Chondrocyte (in vitro differentiated cells): Measurements from ENCODE around the gene ADAMTS13. TPM values are rescaled to one million over a fixed set of nuclear protein-coding genes. Genes with fewer than 3 reads are reported as not detected.

Experiments
- DNase-seq: peaks from one replicate; pipeline ENCODE4 v3.0.0; 2021; ENCODE audit warnings: mixed read lengths, low spot score
- H3K27ac Mint-ChIP-seq: one replicate; pipeline ENCODE4 v1.8.0; 2021; ENCODE audit warnings: mild to moderate bottlenecking, moderate library complexity, mixed read lengths; ENCODE audit not compliant: unreplicated experiment
- H3K27me3 Mint-ChIP-seq: 2 replicates; pipeline ENCODE4 v1.8.0; 2021; ENCODE audit warnings: low read depth, mixed read lengths
- H3K36me3 Mint-ChIP-seq: 2 replicates; pipeline ENCODE4 v1.8.0; 2021; ENCODE audit warnings: low read depth, mixed read lengths
- H3K4me1 Mint-ChIP-seq: 2 replicates; pipeline ENCODE4 v1.8.0; 2021; ENCODE audit warnings: low read depth, mild to moderate bottlenecking, mixed read lengths
- H3K4me3 Mint-ChIP-seq: one replicate; pipeline ENCODE4 v1.8.0; 2021; ENCODE audit warnings: mild to moderate bottlenecking, moderate library complexity, mixed read lengths; ENCODE audit not compliant: unreplicated experiment
- H3K9me3 Mint-ChIP-seq: 2 replicates; pipeline ENCODE4 v1.8.0; 2021; ENCODE audit warnings: low read depth, mixed read lengths
- total RNA-seq: library from RNA; stranded (reverse); gene quantifications from 3 replicates; pipeline ENCODE4 v1.2.1, GENCODE V29; 2021
- TF ChIP-seq, protein P1 (sequence below): fragments of 200-600 bp; sonication (generic); IDR thresholded peaks from 2 replicates; pipeline ENCODE4 v1.5.0; 2021; ENCODE audit warnings: antibody characterized with exemption, mild to moderate bottlenecking, moderate library complexity

ADAMTS13 gene
- total RNA-seq, 1 donor from 2014 or later, result 5.7 TPM

DNA sequence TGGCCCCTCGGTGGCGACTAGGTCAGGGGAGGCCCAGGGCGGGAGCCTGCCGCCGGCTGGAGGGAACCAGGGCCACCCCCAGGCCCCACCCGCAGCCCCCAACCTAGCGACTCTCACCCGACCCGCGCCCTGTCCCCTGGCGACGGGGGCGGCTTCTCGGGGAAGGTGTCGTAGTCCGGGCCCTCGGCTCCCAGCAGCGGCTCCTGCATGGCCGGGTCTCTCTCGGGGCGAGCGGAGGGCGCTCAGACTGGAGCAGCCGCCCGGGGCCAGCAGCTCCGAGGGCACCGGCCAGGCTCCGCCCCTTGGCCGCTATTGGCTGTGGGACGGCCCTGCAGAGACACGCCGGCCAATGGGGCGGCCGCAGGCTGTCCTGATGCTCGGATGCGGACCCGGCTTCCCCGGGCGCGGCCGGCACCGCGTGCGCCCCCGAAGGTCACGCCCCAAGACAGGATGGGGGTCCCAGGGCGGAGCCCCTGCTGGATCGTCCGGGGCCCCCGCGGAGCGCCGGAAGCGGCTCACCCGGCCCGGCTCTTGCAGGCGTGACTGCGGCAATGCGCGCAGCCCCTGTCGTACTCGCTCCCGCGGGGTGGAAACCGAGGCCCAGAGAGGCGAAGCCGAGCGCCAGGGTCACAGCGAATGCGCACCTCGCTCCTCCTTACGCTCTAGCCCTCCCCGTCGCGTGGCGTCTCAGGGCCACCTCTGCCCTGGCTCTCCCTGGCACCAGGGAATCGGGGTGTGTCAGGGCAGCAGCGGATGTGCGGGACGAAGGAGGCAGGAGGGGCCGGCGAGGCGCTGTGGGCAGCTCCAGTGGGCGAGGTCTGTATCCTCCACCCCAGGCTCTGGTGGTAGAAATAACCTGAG, 56.9 kb downstream of the ADAMTS13 start, which contains the start of gene SLC2A6:
TSS of gene SLC2A6 (minus strand) at position 249 of the 861 bp plus-strand sequence. CDS start at position 209, 40 bp downstream.
- Mint-ChIP-seq H3K27ac (no peak within 1 kb of the TSS), H3K9me3 (no peaks in the 10 kb centered on the region)
- TF ChIP-seq, protein P1, sequence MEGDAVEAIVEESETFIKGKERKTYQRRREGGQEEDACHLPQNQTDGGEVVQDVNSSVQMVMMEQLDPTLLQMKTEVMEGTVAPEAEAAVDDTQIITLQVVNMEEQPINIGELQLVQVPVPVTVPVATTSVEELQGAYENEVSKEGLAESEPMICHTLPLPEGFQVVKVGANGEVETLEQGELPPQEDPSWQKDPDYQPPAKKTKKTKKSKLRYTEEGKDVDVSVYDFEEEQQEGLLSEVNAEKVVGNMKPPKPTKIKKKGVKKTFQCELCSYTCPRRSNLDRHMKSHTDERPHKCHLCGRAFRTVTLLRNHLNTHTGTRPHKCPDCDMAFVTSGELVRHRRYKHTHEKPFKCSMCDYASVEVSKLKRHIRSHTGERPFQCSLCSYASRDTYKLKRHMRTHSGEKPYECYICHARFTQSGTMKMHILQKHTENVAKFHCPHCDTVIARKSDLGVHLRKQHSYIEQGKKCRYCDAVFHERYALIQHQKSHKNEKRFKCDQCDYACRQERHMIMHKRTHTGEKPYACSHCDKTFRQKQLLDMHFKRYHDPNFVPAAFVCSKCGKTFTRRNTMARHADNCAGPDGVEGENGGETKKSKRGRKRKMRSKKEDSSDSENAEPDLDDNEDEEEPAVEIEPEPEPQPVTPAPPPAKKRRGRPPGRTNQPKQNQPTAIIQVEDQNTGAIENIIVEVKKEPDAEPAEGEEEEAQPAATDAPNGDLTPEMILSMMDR, result peak; percentile 7

DNA sequence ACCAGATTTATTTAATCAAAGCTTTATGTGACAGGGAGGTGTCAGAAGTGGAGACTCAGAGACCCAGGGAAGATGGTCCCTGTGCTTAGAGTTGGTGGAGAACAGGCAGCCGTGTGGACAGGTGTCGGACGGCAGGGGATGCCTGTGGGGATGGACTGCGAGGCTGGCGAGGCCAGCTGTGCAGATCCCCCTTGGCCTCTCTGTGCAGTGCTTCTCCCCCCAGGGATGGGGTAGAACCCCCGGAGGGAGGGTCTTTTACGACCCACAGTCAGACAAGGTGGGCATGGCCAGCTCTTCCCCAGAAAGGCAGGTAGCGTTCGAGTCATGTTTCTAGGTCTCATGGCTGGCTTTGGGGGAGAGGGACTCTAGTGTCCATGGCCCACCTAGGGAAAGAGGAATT, 61.4 kb downstream of the ADAMTS13 start:
- Mint-ChIP-seq H3K9me3 (no peaks in the 10 kb centered on the region), H3K36me3 (no peaks in the 10 kb centered on the region), H3K27me3 (peaks cover 10% of the 10 kb centered on the region), H3K4me1 (peaks cover 6% of the 10 kb centered on the region), H3K27ac (no peak overlapping the region), H3K4me3 (no peak overlapping the region)
- peak; percentile 72 for DNase-seq
- TF ChIP-seq, protein P1, result no peak

More for the DNA sequence above, 56.9 kb downstream of the ADAMTS13 start, which contains the start of gene SLC2A6:
- peak; percentile 90 for DNase-seq
- Mint-ChIP-seq H3K27me3 (peaks cover 10% of the 10 kb centered on the region), H3K4me3 (peak within 1 kb of the TSS; percentile 74), H3K36me3 (no peaks in the 10 kb centered on the region), H3K4me1 (peaks cover 8% of the 10 kb centered on the region)

DNA sequence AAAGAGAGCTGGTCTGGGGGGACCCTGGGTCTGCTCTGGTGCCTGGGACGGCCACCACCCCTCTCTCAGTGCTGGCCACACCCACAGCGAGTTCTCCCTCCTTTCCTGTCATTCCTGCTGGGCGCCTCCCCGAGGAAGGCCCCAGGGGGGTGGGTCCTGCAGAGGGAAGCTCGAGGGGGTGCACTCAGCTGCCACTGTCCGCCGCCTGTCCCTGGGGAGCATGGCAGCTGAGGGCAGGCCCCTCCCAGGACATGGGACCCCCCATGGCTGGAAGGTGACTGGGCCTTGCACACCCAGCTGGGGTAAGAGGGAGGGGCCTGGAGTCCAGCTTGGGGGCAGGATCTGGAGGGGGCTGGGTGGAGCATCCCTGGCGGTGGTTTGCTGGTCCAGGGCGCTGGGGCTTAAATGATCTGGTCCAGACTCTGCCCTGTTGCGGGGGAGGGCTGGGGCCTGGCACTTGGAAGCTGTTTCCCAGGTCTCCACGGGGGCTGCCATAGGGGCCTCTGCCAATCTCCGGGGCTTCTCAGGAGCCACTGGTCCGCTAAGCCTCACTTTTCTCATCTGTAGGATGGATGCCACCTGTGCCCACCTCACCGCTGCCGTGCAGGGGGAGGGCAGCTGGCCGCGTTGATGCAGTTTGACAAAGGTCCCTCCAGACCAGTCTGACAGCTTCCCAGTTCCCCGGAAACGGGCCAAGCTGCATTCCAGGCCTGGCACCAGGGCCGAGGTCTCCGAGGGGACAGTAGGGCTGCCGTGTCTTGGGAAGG, 62.7 kb downstream of the ADAMTS13 start:
- Mint-ChIP-seq H3K4me1 (peaks cover 12% of the 10 kb centered on the region), H3K27ac (no peak overlapping the region), H3K9me3 (no peaks in the 10 kb centered on the region), H3K4me3 (no peak overlapping the region), H3K27me3 (peaks cover 10% of the 10 kb centered on the region), H3K36me3 (no peaks in the 10 kb centered on the region)
- DNase-seq, result peak; percentile 83
- TF ChIP-seq, protein P1, result no peak

DNA sequence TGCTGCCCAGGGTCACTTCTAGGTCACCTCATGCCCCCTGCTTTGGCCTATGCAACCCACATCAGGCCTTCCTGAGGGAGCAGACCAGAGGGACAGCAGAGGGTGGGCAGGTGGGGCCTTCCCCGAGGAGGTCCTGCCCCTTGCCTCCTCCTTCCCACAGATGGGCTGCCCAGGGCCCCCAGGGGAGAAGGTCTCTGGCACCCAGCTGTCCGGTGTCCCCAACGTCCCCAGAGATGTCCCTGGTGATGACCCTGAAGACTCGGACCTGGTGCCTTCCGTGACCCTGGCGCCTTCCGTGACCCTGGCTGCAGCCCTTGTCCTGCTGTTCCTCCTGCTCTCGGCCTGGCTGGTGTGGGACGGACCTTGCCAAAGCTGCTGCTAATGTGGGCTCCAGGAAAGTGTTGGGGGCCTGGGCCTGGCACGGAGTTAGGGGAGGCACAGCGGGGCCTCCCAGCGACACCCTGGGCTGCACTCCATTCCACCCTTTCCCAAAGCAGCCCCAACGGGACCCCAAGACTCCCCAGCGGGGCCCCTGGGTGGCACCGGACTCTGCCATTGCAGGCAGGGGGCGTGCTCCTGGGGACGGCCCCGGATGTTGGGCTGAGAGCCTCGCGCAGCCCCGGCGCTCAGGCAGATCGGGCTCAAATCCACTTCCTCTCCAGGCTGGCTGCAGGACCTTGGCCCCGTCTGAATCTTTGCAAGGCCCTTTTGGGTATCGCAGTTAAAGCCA, 63.5 kb downstream of the ADAMTS13 start:
- H3K4me1 Mint-ChIP-seq, result peaks cover 12% of the 10 kb centered on the region
- no peaks in the 10 kb centered on the region for H3K9me3 Mint-ChIP-seq
- peak; percentile 89 for DNase-seq
- H3K36me3 Mint-ChIP-seq, result no peaks in the 10 kb centered on the region
- H3K27me3 Mint-ChIP-seq, result peaks cover 10% of the 10 kb centered on the region
- no peak overlapping the region for H3K4me3 Mint-ChIP-seq
- TF ChIP-seq, protein P1, result no peak
- no peak overlapping the region for H3K27ac Mint-ChIP-seq
